Kidney (tissue), 14 donors: ENCODE data around the gene SEBOX. TPM values are rescaled to one million over a fixed set of nuclear protein-coding genes. Genes with fewer than 3 reads are reported as not detected.

ENCODE experiments used
- DNase-seq, 5 donors: peaks; one replicate each; pipeline ENCODE4 v3.0.0-alpha.2; 2013 to 2020
- FAIRE-seq: peaks from 2 replicates; lab custom pipeline; 2012; peaks lifted over from hg19 to GRCh38; lab: Jason Lieb, UNC
- H3K27ac ChIP-seq, 2 donors: one replicate each; pipeline ENCODE4 v1.7.0; 2013; ENCODE audit warnings: low read depth in 2 of 2, low read length in 2 of 2, inconsistent platforms in 1 of 2
- H3K27me3 ChIP-seq: one replicate; pipeline ENCODE4 v1.7.1; 2013; ENCODE audit warnings: low read length, inconsistent platforms; ENCODE audit not compliant: control insufficient read depth, insufficient read depth
- H3K36me3 ChIP-seq, 3 donors: one replicate each; pipeline versions ENCODE4 v1.7.0 to v1.7.1; 2013; ENCODE audit warnings: low read length in 3 of 3, control low read depth in 1 of 3, inconsistent platforms in 1 of 3; ENCODE audit not compliant: insufficient read depth in 3 of 3, control insufficient read depth in 2 of 3
- H3K4me1 ChIP-seq, 3 donors: one replicate each; pipeline versions ENCODE4 v1.7.0 to v1.7.1; 2013; ENCODE audit warnings: low read length in 3 of 3, inconsistent platforms in 1 of 3, low read depth in 1 of 3; ENCODE audit not compliant: control insufficient read depth in 2 of 3, insufficient read depth in 2 of 3
- H3K4me3 ChIP-seq, 3 donors: one replicate each; pipeline versions ENCODE4 v1.7.0 to v1.8.1; 2013; ENCODE audit warnings: low read length in 3 of 3, control low read depth in 1 of 3, inconsistent platforms in 1 of 3
- H3K9ac ChIP-seq, 3 donors: one replicate each; pipeline versions ENCODE4 v1.7.0 to v1.7.1; 2013; ENCODE audit warnings: low read length in 3 of 3, control low read depth in 1 of 3, inconsistent platforms in 1 of 3
- H3K9me3 ChIP-seq, 3 donors: one replicate each; pipeline versions ENCODE4 v1.7.0 to v1.7.1; 2013; ENCODE audit warnings: low read length in 3 of 3, control low read depth in 1 of 3, inconsistent platforms in 1 of 3; ENCODE audit not compliant: control insufficient read depth in 2 of 3, insufficient read depth in 1 of 3
- intact Hi-C: fragments of 100-400 bp; cut with DNase I; formaldehyde crosslinking; loops from one replicate; pipeline ENCODE4 v1.11.1; 2022
- polyA plus RNA-seq: library from polyadenylated mRNA; stranded (reverse); fragments of 350-450 nt; fragmentation: Illumina TruSeq; extraction: RNeasy Lipid Tissue Mini Kit (QIAGEN cat#74804); gene quantifications from one replicate; pipeline ENCODE4 v1.2.3, GENCODE V29; 2014; ENCODE audit warnings: low read depth, low replicate concordance; ENCODE audit not compliant: insufficient read depth
- total RNA-seq: library from RNA; stranded (reverse); fragmentation: NEBNext Ultra II Directional; extraction: Animal tissue kit (Norgen Biotek cat#: 25700); gene quantifications from one replicate; pipeline ENCODE4 v1.2.1, GENCODE V29; 2021
- TF ChIP-seq, protein P1 (sequence below): IDR thresholded peaks from 3 replicates; pipeline ENCODE4 v1.5.1; 2012; ENCODE audit warnings: mild to moderate bottlenecking, moderate library complexity, borderline replicate concordance; ENCODE audit not compliant: insufficient read depth; ENCODE audit errors: extremely low read depth
- donor health status: control.
- donor health status: control.
- donor health status: control.
- donor health status: control.
- donor health status: control.
- donor health status: DM: yes; HTN: yes; CAD: no.
- donor health status: Normal renal cell carcinoma (clear cell type).

The SEBOX gene
- total and polyA plus RNA-seq, 2 donors from 2014 or later: not detected

DNA sequence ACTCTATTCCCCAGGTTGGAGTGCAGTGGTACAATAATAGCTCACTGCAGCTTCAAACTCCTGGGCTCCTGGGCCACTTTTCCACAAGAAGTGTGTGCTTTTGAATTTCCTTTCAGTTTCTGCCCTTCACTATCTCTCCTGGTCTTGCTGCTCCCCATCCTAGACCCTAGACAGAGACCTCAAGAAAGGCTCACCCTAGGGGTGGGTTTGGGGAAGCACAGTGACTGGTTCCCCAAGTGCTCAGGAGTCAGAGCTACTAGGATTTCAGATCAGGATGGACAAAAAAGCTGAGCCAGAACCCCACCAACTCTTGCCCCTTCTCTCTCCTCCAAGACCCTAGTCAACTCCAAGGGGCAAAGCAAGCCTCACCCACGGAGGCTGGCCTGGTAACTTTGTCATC is 1.6 kb upstream of the SEBOX start:
- no peak overlapping the region for H3K4me3 ChIP-seq
- DNase-seq (no peak), FAIRE-seq (no peak)
- H3K27me3 ChIP-seq: no peaks in the 10 kb centered on the region
- H3K9ac ChIP-seq: no peak overlapping the region
- H3K4me1 ChIP-seq: peaks cover 0 to 8% (median 3%) of the 10 kb centered on the region in 3 donors
- no peak overlapping the region for H3K27ac ChIP-seq
- peaks cover 0 to 16% (median 10%) of the 10 kb centered on the region in 3 donors for H3K36me3 ChIP-seq
- TF ChIP-seq, protein P1, sequence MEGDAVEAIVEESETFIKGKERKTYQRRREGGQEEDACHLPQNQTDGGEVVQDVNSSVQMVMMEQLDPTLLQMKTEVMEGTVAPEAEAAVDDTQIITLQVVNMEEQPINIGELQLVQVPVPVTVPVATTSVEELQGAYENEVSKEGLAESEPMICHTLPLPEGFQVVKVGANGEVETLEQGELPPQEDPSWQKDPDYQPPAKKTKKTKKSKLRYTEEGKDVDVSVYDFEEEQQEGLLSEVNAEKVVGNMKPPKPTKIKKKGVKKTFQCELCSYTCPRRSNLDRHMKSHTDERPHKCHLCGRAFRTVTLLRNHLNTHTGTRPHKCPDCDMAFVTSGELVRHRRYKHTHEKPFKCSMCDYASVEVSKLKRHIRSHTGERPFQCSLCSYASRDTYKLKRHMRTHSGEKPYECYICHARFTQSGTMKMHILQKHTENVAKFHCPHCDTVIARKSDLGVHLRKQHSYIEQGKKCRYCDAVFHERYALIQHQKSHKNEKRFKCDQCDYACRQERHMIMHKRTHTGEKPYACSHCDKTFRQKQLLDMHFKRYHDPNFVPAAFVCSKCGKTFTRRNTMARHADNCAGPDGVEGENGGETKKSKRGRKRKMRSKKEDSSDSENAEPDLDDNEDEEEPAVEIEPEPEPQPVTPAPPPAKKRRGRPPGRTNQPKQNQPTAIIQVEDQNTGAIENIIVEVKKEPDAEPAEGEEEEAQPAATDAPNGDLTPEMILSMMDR: no peak
- intact Hi-C loops: no loop called here
- H3K9me3 ChIP-seq: no peaks in the 10 kb centered on the region

DNA sequence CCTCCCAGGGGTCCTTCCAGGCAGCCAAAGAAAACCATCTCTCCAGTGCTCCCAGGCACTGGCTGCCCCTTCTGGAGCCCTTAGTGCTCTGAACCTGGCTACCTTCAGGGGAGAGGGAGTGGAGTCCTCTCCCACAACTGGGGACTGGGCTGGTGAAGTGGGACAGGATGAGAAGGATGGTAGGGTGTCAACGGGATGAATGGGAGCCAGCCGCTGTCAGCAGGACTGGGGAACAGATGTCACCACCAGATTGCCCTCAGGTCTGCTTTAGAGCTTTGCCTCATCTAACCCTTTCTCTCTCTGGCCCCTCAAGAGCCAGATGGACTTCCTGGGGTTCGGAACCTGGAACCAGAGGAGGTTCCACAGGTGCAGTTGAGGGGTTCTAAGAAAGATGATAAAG is 488 bp upstream of the SEBOX start:
- Histone ChIP-seq H3K27me3 (no peaks in the 10 kb centered on the region), H3K9me3 (no peaks in the 10 kb centered on the region), H3K27ac (no peak overlapping the region), H3K4me3 (no peak overlapping the region), H3K4me1 (peaks cover 0 to 6% (median 3%) of the 10 kb centered on the region in 3 donors), H3K36me3 (peaks cover 2 to 27% (median 20%) of the 10 kb centered on the region in 3 donors), H3K9ac (no peak overlapping the region)
- FAIRE-seq (no peak), DNase-seq (no peak)
- TF ChIP-seq, protein P1: no peak
- intact Hi-C loops: no loop called here

DNA sequence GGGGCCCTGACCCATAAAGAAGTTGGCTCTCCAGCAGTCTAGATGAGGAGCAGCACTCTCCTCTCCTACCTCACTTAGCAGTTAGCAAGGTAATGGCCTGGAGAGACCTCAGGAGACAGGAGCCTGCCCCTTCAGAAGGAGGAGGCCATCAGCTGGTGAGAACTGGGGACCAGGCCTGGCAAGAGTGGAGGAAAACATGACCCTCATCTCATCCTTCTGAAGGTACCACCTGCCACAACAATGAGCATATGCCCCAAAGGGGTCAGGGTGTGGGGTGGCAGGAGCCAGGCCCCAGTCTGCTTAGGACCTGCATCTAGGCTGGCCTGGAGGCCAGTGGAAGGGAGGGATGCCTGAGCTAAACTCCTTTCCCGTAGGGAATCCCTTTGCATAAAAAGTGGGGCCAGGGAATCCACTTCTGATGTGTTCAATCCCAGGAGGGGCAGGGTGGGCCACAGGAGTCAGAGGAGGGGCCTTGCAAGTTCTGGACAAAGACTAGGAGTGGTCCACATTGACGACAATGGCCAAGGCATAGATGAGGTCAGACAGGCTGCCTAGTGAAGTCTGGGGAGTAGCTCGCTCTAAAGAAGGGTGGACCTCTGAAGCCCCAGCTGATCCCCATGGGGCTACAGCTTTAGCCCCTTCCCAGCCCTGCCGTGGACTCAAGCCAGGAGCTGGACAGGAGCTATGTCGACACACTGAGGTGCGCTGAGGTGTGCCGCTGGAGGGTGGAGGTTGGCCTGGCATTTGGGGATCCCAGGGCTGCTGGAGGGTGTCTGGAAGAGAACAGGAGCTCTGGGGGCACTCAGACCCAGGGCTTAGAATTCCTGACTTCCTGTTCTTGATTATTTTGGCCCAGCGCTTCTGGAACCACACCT is 986 bp downstream of the SEBOX start:
- DNase-seq: peak in 1 of 5 donors; percentile 46
- intact Hi-C loops: no loop called here
- Histone ChIP-seq H3K4me3 (no peak overlapping the region), H3K36me3 (peaks cover 2 to 33% (median 25%) of the 10 kb centered on the region in 3 donors), H3K9ac (no peak overlapping the region), H3K27ac (no peak overlapping the region), H3K4me1 (no peaks in the 10 kb centered on the region), H3K27me3 (no peaks in the 10 kb centered on the region), H3K9me3 (no peaks in the 10 kb centered on the region)
- no peak for FAIRE-seq
- TF ChIP-seq, protein P1: no peak
